Epithelial cell of proximal tubule (primary cell): Measurements from ENCODE around the gene PLXDC1. TPM values are rescaled to one million over a fixed set of nuclear protein-coding genes. Genes with fewer than 3 reads are reported as not detected.

Source experiments
- DNase-seq: peaks from one replicate; pipeline ENCODE4 v3.0.0-alpha.2; 2011; ENCODE audit warnings: low read depth
- H3K4me3 ChIP-seq: 2 replicates; pipeline ENCODE4 v1.5.1; 2011; ENCODE audit warnings: low read depth, mild to moderate bottlenecking, low read length
- CTCF ChIP-seq: conservative IDR thresholded peaks from 2 replicates; pipeline ENCODE4 v1.5.1; 2012; ENCODE audit warnings: low read depth, mild to moderate bottlenecking, low read length
- total RNA-seq: library from RNA; depleted of rRNA; stranded (reverse); fragments of >200 nt; gene quantifications from 2 replicates; pipeline ENCODE4 v1.2.3, GENCODE V29; 2015

Gene PLXDC1
- total RNA-seq, 1 donor from 2014 or later: not detected

- DNase-seq: no peak
- TF ChIP-seq CTCF: no peak
- H3K4me3 ChIP-seq: no peak overlapping the region
Observed at GRCh38 chr17:39092692-39093230, 58.7 kb downstream of the PLXDC1 start.

GRCh38 chr17:39090908-39091665, 60.4 kb downstream of the PLXDC1 start:
- H3K4me3 ChIP-seq: no peak overlapping the region
- TF ChIP-seq CTCF: no peak
- no peak for DNase-seq

- DNase-seq: no peak
- no peak overlapping the region for H3K4me3 ChIP-seq
- no peak for TF ChIP-seq CTCF
Observed at GRCh38 chr17:39090400-39090799, 61.0 kb downstream of the PLXDC1 start.

GRCh38 chr17:39084558-39084957, 66.9 kb downstream of the PLXDC1 start:
- no peak for TF ChIP-seq CTCF
- DNase-seq: no peak

GRCh38 chr17:39083270-39083669, 68.2 kb downstream of the PLXDC1 start:
- no peak for DNase-seq
- no peak overlapping the region for H3K4me3 ChIP-seq
- TF ChIP-seq CTCF: no peak

More at GRCh38 chr17:39084558-39084957, 66.9 kb downstream of the PLXDC1 start:
- no peak overlapping the region for H3K4me3 ChIP-seq

GRCh38 chr17:39082482-39082881, 69.0 kb downstream of the PLXDC1 start:
- no peak for TF ChIP-seq CTCF
- DNase-seq: no peak
- H3K4me3 ChIP-seq: no peak overlapping the region

GRCh38 chr17:39081851-39082250, 69.6 kb downstream of the PLXDC1 start:
- TF ChIP-seq CTCF: no peak
- no peak for DNase-seq

More at GRCh38 chr17:39081851-39082250, 69.6 kb downstream of the PLXDC1 start:
- H3K4me3 ChIP-seq: no peak overlapping the region
